Hindlimb muscle (tissue), 1 donor: ENCODE data around the gene ARL6IP6. TPM values are rescaled to one million over a fixed set of nuclear protein-coding genes. Genes with fewer than 3 reads are reported as not detected.
"Not testable (repeated sequence)": the region's sequence is repeated elsewhere in the genome, so short reads cannot be mapped to it uniquely, and the experiment has no call there.

Source experiments
- DNase-seq: peaks from one replicate; pipeline ENCODE4 v3.0.0-alpha.2; 2013
- polyA plus RNA-seq: library from polyadenylated mRNA; unstranded; fragments of 120-200 nt; gene quantifications from one replicate; pipeline ENCODE4 v1.2.1, GENCODE V29; 2013; ENCODE audit not compliant: insufficient read length

Gene ARL6IP6
- polyA plus RNA-seq, 1 donor = 37.1 TPM

DNA sequence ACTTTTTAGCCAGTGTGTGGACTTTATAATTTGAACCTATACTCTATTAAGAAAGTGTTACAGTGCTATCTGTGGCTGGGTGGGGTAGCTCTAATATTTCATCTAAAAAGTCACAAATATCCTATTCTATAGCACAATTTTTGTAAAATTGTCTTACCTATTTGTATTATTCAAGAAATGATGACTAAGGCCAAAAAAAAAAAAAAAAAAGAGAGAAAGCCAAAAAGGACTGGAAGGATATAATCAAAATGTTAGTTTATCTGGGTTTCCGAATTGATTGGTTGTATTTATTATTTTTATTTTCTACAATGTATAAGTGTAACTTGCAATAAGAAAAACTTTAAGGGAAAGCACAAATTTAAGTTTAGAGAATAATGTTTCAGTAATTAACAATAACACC, 5.5 kb downstream of the ARL6IP6 start:
- DNase-seq = no peak

- no peak for DNase-seq
Observed at GRCh38 chr2:152729844-152730243, 11.4 kb downstream of the ARL6IP6 start.

- DNase-seq = no peak
Observed at GRCh38 chr2:152730591-152731333, 12.3 kb downstream of the ARL6IP6 start.

GRCh38 chr2:152737509-152737908, 19.1 kb downstream of the ARL6IP6 start:
- not testable (repeated sequence) for DNase-seq

GRCh38 chr2:152738438-152738837, 20.0 kb downstream of the ARL6IP6 start:
- DNase-seq = no peak

GRCh38 chr2:152739705-152740104, 21.3 kb downstream of the ARL6IP6 start:
- DNase-seq = not testable (repeated sequence)

- DNase-seq = peak; percentile 26
Observed at GRCh38 chr2:152740743-152741328, 22.4 kb downstream of the ARL6IP6 start.

- DNase-seq = no peak
Observed at GRCh38 chr2:152743002-152743401, 24.6 kb downstream of the ARL6IP6 start.

- DNase-seq = not testable (repeated sequence)
Observed at GRCh38 chr2:152747751-152748150, 29.3 kb downstream of the ARL6IP6 start.

DNA sequence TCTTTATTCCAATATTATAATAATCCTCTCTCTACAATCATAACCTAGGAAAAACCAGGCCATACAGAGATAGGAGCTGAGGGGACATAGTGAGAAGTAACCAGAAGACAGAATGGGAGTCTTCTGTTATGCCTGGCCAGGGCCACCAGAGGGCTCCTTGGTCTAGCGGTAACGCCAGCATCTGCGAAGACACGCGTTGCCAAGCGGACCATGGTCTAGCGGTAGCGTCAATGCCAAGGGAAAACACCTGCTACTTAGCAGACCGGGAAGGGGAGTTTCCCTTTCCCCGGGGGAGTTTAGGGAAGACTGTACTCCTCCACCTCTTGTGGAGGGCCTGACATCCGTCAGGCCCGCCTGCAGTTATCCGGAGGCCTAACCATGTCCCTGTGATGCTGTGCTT, 36.6 kb downstream of the ARL6IP6 start:
- DNase-seq = no peak

DNA sequence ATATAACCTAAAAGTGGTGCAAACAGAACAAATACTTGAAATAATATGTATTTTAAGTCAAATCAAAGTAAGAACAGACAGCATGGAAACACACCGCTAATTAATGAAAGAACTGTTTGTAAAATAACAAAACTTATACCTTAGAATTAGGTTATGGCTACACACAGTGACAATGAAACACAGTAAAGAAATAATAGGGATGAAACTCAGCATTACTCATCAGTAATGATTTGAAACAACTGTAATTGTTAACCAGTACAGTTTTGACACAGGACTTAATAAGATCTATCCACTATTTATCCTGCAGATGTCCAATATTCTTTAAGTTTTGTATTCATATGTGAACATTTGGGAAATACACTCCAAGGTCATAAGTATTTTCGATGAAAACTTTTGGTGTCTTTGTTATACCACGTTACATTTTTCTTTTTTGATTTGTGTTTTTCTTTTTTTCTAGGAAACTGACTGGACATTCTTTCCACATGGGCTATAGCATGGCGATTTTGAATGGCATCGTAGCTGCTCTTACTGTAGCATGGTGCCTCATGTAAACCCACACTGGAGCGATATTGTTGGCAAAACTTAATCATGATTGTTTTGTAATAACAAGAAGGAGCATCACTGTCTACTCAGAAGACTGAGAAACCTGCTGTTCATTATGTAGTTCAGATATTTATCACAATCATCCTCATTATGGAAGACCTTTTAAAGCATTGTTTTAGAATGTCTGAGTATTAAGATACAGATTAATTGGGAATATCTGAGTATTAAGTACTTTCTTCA, 41.1 kb downstream of the ARL6IP6 start:
- DNase-seq = no peak

- DNase-seq = no peak
Observed at GRCh38 chr2:152761214-152761613, 42.8 kb downstream of the ARL6IP6 start.

DNA sequence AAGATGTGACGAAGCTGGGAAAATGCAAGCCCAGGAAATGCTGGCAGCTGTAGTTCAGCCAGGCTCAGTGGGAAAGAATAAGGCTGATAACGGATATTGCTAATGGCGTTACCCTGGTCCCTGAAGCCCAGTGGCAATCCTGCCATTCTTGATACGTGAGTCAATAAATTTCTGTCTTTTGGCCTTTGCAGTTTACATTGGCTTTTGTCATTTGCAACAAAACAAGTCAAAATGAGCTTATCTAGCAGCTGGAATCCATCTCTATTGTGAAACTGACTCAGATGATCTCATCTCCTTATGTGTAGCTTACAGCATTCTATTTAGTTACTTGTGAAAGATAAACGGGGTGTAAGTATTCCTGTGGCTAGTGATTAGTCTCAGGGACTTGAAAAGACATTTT, 43.8 kb downstream of the ARL6IP6 start:
- DNase-seq = peak; percentile 7

- DNase-seq = not testable (repeated sequence)
Observed at GRCh38 chr2:152763208-152763607, 44.8 kb downstream of the ARL6IP6 start.

DNA sequence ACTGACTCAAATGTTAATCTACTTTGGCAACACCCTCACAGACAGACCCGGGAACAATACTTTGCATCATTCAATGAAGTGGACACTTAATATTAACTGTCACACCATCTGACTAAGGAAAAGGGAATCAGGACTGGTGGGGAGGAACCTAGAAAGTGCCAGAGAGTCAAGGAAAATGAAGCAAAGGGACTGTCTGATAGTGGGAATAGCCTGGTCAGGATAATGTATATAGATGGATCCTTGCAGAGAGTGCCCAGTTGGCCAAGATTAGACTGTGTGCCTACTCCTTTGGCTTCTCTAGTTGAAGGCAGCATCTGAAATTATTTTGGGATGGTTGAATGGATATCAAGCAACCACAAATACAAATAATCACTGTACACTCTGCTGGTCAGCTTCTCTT, 45.2 kb downstream of the ARL6IP6 start:
- no peak for DNase-seq

DNA sequence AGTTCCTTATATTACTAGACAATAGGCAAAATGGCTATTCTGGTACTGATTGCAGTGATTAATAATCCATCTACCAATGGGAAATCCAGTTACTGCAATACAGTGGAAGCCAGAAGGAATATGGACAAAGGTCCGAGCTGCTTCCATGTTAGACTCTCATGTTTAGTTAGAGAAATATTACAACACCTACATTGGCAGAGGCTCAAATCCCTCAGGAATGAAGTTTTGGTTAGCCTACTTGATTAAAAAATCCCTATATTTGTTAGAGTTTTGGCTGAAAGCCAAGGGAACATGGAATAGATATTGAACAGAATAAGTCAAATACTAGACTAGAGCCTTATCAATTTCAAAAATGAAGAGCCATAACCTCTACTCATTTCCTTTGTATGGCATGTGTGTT, 48.5 kb downstream of the ARL6IP6 start:
- DNase-seq = no peak

GRCh38 chr2:152781175-152781574, 62.8 kb downstream of the ARL6IP6 start:
- no peak for DNase-seq

- no peak for DNase-seq
Observed at GRCh38 chr2:152782171-152782570, 63.8 kb downstream of the ARL6IP6 start.

DNA sequence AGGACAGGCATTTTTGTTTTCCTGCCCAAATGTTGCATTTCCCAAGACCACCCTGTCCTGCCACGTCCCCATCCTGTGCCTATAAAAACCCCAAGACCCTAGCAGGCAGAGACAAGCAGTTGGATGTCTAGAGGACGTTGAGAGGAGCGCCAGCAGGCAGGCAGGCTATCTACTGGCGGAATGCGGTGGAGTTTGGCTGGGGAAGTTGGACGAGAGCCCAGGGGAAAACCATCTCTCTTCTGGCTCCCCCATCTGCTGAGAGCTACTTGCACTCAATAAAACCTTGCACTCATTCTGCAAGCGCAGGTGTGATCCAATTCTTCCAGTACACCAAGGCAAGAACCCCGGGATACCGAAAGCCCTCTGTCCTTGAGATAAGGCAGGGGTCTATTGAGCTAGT, 72.5 kb downstream of the ARL6IP6 start:
- no peak for DNase-seq

DNA sequence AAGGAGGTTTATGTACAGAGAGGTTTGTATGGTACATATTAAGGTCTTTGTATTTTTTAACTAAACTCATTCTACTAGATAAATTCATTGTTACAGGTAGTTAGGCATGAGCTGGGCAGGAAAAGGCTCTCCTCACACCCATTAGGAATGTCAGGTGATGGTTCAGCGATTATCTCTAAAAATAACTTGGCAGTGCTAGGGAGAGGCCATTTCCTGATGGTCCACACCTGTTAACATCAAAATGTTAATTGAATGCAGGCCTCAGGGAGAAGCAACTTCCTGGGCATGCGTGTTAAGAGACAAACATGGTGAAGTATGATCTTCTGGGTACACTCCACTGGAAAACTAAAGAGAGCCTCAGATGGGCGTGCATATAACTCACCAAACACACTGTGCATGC, 73.6 kb downstream of the ARL6IP6 start:
- DNase-seq = no peak

GRCh38 chr2:152792974-152793373, 74.6 kb downstream of the ARL6IP6 start:
- no peak for DNase-seq

GRCh38 chr2:152796941-152797340, 78.5 kb downstream of the ARL6IP6 start:
- DNase-seq = no peak

DNA sequence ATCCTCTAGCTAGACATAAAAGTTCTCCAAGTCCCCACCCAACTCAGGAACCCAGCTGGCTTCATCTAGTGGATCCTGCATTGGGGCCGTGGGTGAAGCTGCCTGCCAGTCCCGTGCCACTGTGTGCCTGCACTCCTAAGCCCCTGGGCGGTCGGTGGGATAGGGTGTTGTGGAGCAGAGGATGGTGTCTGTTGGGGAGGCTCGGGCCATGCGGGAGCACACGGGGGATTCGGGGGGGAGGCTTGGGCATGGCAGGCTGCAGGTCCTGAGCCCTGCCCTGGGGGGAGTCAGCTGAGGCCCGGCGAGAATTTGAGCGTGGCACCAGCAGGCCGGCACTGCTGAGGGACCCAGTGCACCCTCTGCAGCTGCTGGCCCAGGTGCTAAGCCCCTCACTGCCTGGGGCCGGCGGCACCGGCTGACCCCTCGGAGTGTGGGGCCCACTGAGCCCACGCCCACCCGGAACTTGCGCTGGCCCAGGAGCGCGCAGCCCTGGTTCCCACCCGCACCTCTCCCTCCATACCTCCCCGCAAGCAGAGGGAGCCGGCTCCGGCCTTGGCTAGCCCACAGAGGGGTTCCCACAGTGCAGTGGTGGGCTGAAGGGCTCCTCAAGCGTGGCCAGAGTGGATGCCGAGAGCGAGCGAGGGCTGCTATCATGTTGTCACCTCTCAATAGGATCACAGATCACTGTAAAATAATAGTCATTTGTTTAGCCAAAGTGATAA, 86.4 kb downstream of the ARL6IP6 start:
- no peak for DNase-seq
